Activated CD4-positive, alpha-beta T cell treated with anti-CD3 and anti-CD28 coated beads, Interleukin-2, amount 10 ng/mL, durations not matched to agents 24 days and 14 days (primary cell): ENCODE measurements around the gene CRY1. TPM values are rescaled to one million over a fixed set of nuclear protein-coding genes. Genes with fewer than 3 reads are reported as not detected.
"Not testable (repeated sequence)": the region's sequence is repeated elsewhere in the genome, so short reads cannot be mapped to it uniquely, and the experiment has no call there.

Experiments used
- DNase-seq: peaks from one replicate; pipeline ENCODE4 v3.0.0; 2022
- H3K27ac Mint-ChIP-seq: one replicate; pipeline ENCODE4 v1.8.0; 2022; ENCODE audit warnings: mild to moderate bottlenecking, mixed read lengths
- H3K27me3 Mint-ChIP-seq: one replicate; pipeline ENCODE4 v1.8.0; 2022; ENCODE audit warnings: mixed read lengths
- H3K36me3 Mint-ChIP-seq: one replicate; pipeline ENCODE4 v1.8.0; 2022; ENCODE audit warnings: low read depth, mild to moderate bottlenecking, mixed read lengths
- H3K4me1 Mint-ChIP-seq: one replicate; pipeline ENCODE4 v1.8.0; 2021; ENCODE audit warnings: mixed read lengths
- H3K4me3 Mint-ChIP-seq: one replicate; pipeline ENCODE4 v1.8.0; 2022; ENCODE audit warnings: mild to moderate bottlenecking, moderate library complexity, mixed read lengths
- H3K9me3 Mint-ChIP-seq: one replicate; pipeline ENCODE4 v1.8.0; 2021; ENCODE audit warnings: mixed read lengths
- intact Hi-C: fragments of 100-400 bp; cut with micrococcal nuclease; formaldehyde crosslinking; loops from one replicate; pipeline ENCODE4 v1.15.1; 2023
- total RNA-seq: library from RNA; stranded (reverse); gene quantifications from 2 replicates; pipeline ENCODE4 v1.2.3, GENCODE V29; 2022

Gene CRY1
- total RNA-seq, 1 donor from 2014 or later, result 26.0 TPM

DNA sequence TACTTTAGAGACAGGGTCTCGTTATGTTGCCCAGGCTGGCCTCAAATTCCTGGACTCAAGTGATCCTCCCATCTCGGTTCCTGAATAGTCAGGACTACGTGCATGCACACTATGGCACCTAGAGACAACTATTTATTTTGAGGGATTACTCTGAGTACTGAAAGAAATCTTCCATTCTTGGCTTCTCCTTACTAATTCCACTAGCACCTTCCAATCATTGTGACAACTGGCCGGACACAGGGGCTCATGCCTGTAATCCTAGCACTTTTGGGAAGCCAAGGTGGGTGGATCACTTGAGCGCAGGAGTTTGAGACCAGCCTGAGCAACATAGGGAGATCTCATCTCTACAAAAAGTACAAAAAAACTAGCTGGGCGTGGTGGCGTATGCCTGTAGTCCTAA lies 64.3 kb downstream of the CRY1 start:
- peaks cover 6% of the 10 kb centered on the region for H3K4me1 Mint-ChIP-seq
- intact Hi-C loops, result no loop called here
- no peaks in the 10 kb centered on the region for H3K9me3 Mint-ChIP-seq
- no peak overlapping the region for H3K4me3 Mint-ChIP-seq
- H3K27ac Mint-ChIP-seq, result no peak overlapping the region
- H3K27me3 Mint-ChIP-seq, result peaks cover 2% of the 10 kb centered on the region
- DNase-seq, result no peak
- no peaks in the 10 kb centered on the region for H3K36me3 Mint-ChIP-seq

DNA sequence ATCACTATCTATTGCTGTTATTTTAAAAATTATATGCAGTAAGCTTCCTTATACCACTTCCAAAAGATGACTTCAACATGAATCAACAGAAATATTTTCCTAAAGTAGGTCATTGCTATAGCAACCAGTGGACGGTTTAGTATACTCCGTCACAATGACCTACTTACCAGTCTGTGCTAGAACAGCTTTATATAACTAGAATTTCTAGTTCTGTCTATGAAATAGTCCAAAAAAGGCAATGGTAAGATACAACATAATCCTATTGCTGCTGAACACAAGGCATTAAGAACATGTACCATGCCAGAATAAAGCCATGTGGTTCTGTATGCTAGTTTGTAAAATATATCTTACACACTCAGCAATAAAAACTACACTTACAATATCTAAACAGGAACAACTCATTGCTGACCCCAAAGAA lies 65.7 kb downstream of the CRY1 start:
- H3K4me1 Mint-ChIP-seq, result peaks cover 6% of the 10 kb centered on the region
- no peak for DNase-seq
- H3K36me3 Mint-ChIP-seq, result no peaks in the 10 kb centered on the region
- no peaks in the 10 kb centered on the region for H3K9me3 Mint-ChIP-seq
- no peak overlapping the region for H3K27ac Mint-ChIP-seq
- no peak overlapping the region for H3K4me3 Mint-ChIP-seq
- H3K27me3 Mint-ChIP-seq, result peaks cover 2% of the 10 kb centered on the region
- intact Hi-C loops, result no loop called here

DNA sequence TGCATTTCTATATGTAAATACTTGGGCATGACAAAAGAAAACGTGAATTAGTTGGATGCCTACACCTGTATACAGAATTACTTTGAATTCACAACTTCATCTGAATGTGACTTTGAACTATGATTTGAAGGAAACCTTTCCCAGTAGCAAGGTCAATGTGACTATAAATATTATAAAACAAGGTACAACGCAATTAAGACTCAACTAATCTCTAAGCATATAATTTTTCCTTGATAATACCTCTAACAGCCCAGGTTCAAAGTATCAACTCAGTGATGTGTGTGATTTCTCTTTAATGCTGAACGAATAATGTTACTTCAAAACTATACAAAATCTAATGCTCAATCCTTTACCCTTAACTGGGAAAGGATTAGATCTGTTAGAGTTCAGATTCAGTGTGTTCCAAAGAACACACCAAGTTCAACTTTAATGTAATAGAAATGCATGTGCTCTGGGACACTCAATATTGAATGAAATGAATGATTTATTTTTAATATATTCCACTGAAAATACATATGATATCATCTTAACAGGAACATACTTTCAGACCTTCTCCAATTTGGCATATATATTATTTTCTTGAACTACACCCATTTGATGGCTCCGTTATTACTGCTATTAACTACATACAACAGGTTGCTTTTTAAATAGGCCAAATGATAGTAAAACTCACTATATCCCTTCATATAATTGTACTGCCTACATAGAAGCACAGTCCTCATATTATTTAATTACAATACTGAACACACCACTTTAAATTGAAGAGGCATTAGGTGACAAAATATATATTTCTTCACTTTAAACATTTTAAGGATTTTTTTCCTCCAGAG lies 66.3 kb downstream of the CRY1 start:
- intact Hi-C loops, result no loop called here
- no peak for DNase-seq
- H3K36me3 Mint-ChIP-seq, result no peaks in the 10 kb centered on the region
- peaks cover 2% of the 10 kb centered on the region for H3K27me3 Mint-ChIP-seq
- H3K27ac Mint-ChIP-seq, result no peak overlapping the region
- H3K4me1 Mint-ChIP-seq, result peaks cover 6% of the 10 kb centered on the region
- H3K9me3 Mint-ChIP-seq, result no peaks in the 10 kb centered on the region
- H3K4me3 Mint-ChIP-seq, result no peak overlapping the region

DNA sequence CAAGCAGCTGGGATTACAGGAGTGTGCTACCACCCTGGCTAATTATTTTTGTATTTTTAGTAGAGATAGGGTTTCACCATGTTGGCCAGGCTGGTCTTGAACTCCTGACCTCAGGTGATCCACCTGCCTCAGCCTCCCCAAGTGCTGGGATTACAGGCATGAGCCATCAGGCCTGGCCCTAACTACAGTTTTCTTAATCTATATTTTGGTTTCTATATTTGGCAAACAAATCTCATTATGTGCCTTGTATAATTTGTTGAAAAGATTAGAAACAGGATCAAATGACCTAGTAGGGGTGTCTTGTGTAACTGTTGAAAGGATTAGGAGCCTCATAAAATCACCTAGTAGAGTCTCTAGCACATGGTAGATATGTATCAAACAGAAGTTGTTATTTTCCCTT lies 67.0 kb downstream of the CRY1 start:
- DNase-seq, H3K36me3 Mint-ChIP-seq, H3K4me3 Mint-ChIP-seq, intact Hi-C loops, H3K27me3 Mint-ChIP-seq, H3K4me1 Mint-ChIP-seq, H3K27ac Mint-ChIP-seq, H3K9me3 Mint-ChIP-seq: not testable (repeated sequence)

DNA sequence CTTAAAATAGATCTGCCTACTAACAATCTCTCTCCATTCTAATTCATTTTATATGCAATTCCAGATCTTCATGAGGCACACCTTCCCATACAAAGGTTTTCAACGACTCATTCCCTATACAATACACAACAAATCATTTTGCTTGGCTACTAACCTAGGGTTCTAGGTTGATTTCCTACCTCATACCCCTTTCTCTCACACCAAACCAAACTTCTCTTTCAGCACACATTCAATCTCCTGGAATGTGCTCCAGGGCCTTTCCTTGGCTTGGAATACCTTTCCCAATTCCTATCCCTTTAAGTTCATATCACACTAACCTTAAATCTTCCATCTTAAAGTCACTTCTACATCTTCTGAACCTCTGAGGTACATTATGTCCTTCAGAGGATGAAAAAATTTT lies 67.7 kb downstream of the CRY1 start:
- Mint-ChIP-seq H3K4me3 (no peak overlapping the region), H3K36me3 (peaks cover 4% of the 10 kb centered on the region), H3K27me3 (peaks cover 2% of the 10 kb centered on the region), H3K4me1 (peaks cover 6% of the 10 kb centered on the region), H3K9me3 (no peaks in the 10 kb centered on the region), H3K27ac (no peak overlapping the region)
- intact Hi-C loops, result no loop called here
- DNase-seq, result no peak

DNA sequence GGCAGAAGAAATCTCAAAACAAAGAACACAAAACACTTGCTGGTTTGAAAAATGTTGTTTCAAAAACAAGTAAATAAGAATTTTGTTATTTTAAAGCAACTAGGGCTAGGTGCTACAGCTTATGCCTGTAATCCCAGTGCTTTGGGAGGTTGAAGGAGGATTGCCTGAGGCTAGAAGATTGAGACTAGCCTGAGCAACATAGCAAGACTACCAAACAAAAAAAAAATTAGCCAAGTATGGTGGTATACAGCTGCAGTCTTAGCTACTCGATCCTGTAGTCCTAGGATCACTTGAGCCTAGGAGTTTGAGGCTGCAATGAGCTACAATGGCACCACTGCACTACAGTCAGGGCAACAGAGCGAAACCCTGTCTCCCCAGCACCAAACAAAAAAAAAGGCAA lies 73.8 kb downstream of the CRY1 start:
- H3K36me3 Mint-ChIP-seq, result peaks cover 18% of the 10 kb centered on the region
- intact Hi-C loops, result no loop called here

DNA sequence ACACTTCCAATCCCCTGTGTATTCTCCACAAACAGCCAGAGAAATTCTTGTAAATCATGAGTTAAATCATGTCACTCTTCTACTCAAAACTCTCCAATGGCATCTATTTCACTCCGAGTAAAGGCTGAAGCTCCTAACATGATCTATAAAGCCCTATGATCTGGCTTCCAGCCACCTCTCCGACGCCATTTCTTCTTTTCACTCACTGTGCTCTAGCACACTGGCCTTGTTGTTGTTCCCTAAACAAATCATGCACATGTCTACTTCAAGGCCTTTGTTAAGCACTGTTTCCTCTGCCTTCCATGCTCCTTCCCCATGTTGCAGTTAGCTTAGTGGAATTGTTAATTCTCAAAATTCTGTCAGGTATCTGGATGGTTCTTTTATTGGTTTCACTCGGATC lies 76.3 kb downstream of the CRY1 start:
- Mint-ChIP-seq H3K36me3 (peaks cover 18% of the 10 kb centered on the region), H3K27me3 (no peaks in the 10 kb centered on the region), H3K4me3 (no peak overlapping the region), H3K9me3 (peaks cover 6% of the 10 kb centered on the region), H3K4me1 (no peaks in the 10 kb centered on the region), H3K27ac (no peak overlapping the region)
- DNase-seq, result no peak
- intact Hi-C loops, result no loop called here

More for the DNA sequence above, 73.8 kb downstream of the CRY1 start:
- H3K27ac Mint-ChIP-seq, result no peak overlapping the region
- no peak overlapping the region for H3K4me3 Mint-ChIP-seq
- DNase-seq, result no peak
- H3K9me3 Mint-ChIP-seq, result peaks cover 6% of the 10 kb centered on the region
- H3K4me1 Mint-ChIP-seq, result no peaks in the 10 kb centered on the region
- no peaks in the 10 kb centered on the region for H3K27me3 Mint-ChIP-seq

DNA sequence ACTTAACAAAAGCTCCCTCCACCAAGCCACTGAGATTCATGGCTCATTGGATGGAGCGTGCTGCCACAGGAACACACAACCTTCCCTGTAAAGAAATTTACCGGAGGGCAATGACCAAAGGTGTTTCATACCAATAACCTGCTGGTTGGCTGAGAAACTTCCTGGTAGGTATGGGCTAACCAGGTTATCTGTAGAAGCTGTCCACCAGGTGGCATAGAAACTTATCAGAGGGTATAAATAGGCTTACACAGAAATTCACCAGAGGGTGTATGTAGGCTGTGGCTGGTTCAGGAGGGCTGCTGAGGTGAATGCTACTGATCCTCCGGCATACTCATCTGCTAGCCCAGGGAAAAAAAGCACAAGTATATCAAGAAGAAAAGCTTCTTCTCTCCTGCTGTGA lies 79.3 kb downstream of the CRY1 start:
- H3K36me3 Mint-ChIP-seq, result peaks cover 8% of the 10 kb centered on the region
- H3K4me1 Mint-ChIP-seq, result no peaks in the 10 kb centered on the region
- no peak for DNase-seq
- H3K4me3 Mint-ChIP-seq, result no peak overlapping the region
- H3K9me3 Mint-ChIP-seq, result no peaks in the 10 kb centered on the region
- H3K27ac Mint-ChIP-seq, result no peak overlapping the region
- H3K27me3 Mint-ChIP-seq, result no peaks in the 10 kb centered on the region
- intact Hi-C loops, result no loop called here

DNA sequence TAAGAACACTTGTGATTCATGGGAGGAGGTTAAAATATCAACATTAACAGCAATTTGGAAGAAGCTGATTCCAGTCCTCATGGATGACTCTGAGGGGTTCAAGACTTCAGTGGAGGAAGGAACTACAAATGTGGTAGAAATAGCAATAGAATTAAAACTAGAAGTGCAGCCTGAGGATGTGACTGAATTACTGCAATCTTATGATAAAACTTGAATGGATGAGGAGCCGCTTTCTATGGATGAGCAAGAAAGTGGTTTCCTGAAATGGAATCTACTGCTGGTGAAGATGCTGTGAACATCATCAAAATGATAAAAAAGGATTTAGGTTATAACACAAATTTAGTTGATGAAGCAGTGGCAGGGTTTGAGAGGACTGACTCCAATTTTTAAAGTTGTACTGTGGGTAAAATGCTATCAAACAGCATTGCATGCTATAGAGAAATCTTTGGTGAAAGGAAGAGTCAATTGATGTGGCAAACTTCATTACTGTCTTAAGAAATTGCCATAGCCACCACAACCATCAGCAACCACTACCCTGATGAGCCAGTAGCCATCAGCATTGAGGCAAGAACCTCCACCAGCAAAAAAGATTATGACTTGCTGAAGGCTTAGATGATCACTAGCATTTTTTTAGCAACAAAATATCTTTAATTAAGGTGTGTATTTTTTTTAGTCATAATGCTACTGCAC lies 80.5 kb downstream of the CRY1 start:
- DNase-seq, result no peak
- Mint-ChIP-seq H3K27me3 (no peaks in the 10 kb centered on the region), H3K36me3 (peaks cover 6% of the 10 kb centered on the region), H3K4me1 (no peaks in the 10 kb centered on the region), H3K4me3 (no peak overlapping the region), H3K9me3 (no peaks in the 10 kb centered on the region), H3K27ac (no peak overlapping the region)
- intact Hi-C loops, result no loop called here

DNA sequence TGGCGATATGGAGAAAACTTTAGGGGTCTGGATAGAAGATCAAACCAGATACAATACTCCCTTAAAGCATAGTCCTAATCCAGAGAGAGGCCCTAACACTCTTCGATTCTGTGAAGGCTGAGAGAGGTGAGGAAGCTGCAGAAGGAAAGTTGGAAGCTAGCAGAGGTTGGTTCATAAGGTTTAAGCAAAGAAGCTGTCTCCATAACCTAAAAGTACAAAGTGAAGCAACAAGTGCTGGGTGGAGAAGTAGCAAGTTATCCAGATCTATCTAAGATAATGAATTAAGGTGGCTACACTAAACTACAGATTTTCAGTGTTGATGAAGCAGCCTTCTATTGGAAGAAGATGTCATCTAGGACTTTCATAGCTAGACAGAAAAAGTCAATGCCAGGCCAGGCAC lies 81.8 kb downstream of the CRY1 start:
- Mint-ChIP-seq H3K27ac (no peak overlapping the region), H3K9me3 (no peaks in the 10 kb centered on the region), H3K27me3 (no peaks in the 10 kb centered on the region), H3K36me3 (no peaks in the 10 kb centered on the region), H3K4me1 (no peaks in the 10 kb centered on the region), H3K4me3 (no peak overlapping the region)
- intact Hi-C loops, result no loop called here
- no peak for DNase-seq

DNA sequence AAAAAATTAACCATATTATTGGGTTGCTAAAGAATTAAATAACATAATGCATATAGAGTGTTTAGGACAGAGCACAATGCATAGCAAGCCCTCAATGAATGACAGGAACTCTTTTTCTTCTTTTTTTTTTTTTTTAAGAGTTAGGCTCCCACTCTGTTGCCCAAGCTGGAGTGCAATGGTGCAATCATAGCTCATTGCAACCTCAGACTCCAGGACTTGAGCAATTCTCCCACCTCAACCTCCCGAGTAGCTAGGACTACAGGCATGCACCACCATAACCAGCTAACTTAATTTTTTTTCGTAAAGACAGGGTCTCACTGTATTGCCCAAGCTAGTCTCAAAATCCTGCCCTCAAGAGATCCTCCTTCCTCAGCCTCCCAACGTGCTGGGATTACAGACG lies 85.9 kb downstream of the CRY1 start:
- DNase-seq, result no peak
- Mint-ChIP-seq H3K4me1 (no peaks in the 10 kb centered on the region), H3K9me3 (no peaks in the 10 kb centered on the region), H3K4me3 (no peak overlapping the region), H3K27ac (no peak overlapping the region), H3K27me3 (no peaks in the 10 kb centered on the region), H3K36me3 (no peaks in the 10 kb centered on the region)
- intact Hi-C loops, result no loop called here

DNA sequence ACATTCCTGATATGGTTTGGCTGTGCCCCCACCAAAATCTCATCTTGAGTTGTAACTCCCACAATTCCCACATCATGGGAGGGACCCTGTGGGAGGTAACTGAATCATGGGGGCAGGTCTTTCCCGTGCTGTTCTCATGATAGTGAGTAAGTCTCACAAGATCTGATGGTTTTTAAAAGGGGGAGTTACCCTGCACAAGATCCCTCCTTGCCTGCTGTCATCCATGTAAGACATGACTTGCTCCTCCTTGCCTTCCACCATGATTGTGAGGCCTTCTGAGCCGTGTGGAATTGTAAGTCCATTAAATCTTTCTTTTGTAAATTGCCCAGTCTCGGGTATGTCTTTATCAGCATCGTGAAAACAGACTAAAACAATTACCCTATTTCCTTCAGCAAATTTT lies 90.7 kb downstream of the CRY1 start:
- H3K4me3 Mint-ChIP-seq, H3K27me3 Mint-ChIP-seq, H3K4me1 Mint-ChIP-seq, DNase-seq, H3K9me3 Mint-ChIP-seq, H3K27ac Mint-ChIP-seq, intact Hi-C loops: not testable (repeated sequence)
- H3K36me3 Mint-ChIP-seq, result peaks cover 12% of the 10 kb centered on the region

DNA sequence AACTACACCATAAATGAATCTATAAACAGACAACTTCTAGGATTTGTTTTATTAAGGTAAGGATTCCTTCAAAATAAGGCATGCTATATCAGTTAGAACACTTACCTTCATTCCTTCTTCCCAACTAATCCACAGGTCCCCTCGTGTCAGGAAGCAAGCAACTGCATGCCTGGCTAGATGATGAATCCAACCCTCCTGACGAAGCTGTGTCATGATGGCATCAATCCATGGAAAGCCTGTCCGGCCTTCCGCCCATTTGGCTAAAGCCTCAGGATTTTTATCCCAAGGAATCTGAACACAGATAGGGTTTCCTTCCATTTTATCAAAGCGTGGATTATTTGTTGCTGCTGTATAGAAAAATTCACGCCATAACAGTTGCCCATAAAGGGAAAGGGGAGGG lies 93.9 kb downstream of the CRY1 start:
- no peak for DNase-seq
- H3K9me3 Mint-ChIP-seq, result no peaks in the 10 kb centered on the region
- no peaks in the 10 kb centered on the region for H3K4me1 Mint-ChIP-seq
- no peak overlapping the region for H3K27ac Mint-ChIP-seq
- no peaks in the 10 kb centered on the region for H3K27me3 Mint-ChIP-seq
- H3K4me3 Mint-ChIP-seq, result no peak overlapping the region
- intact Hi-C loops, result no loop called here
- H3K36me3 Mint-ChIP-seq, result peaks cover 24% of the 10 kb centered on the region

DNA sequence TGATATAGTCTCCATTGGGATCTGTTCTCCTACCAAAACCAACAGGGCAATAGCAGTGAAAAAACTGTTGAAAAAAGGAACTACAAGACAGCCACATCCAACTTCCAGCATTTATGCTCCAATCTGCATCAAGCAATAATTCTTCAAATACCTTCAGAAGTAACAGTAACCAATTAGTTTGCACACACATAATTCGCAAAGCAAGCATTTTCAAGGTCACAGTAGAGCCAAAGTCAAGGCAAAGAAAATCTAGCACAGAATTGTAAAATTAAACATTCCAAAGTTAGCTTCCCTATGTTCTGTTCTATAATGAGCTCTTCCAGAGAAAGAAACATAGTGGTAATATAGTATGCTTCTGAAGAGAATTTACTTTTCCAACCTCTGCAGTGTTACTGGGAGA lies 95.4 kb downstream of the CRY1 start:
- no peak overlapping the region for H3K4me3 Mint-ChIP-seq
- intact Hi-C loops, result no loop called here
- H3K9me3 Mint-ChIP-seq, result no peaks in the 10 kb centered on the region
- no peak for DNase-seq
- H3K36me3 Mint-ChIP-seq, result peaks cover 24% of the 10 kb centered on the region
- H3K4me1 Mint-ChIP-seq, result no peaks in the 10 kb centered on the region
- no peaks in the 10 kb centered on the region for H3K27me3 Mint-ChIP-seq
- H3K27ac Mint-ChIP-seq, result no peak overlapping the region
